ENCODE results near the gene SKA2.

- no peak for TF ChIP-seq POLR2A (IDR thresholded peaks at IDR 0.05; ENCODE audit: low read length)
- no peak for TF ChIP-seq GATA1 (IDR thresholded peaks at IDR 0.05; ENCODE audit: low read depth, low read length)
Measured at GRCh38 chr17:59175076-59175475, 20.1 kb upstream of the SKA2 start.
